AG20443 (cell line): ENCODE results near the gene TTC23.

Source experiments
- DNase-seq: peaks from one replicate; pipeline ENCODE4 v3.0.0; 2012; ENCODE audit warnings: low spot score, mixed read lengths

The TTC23 gene, protein sequence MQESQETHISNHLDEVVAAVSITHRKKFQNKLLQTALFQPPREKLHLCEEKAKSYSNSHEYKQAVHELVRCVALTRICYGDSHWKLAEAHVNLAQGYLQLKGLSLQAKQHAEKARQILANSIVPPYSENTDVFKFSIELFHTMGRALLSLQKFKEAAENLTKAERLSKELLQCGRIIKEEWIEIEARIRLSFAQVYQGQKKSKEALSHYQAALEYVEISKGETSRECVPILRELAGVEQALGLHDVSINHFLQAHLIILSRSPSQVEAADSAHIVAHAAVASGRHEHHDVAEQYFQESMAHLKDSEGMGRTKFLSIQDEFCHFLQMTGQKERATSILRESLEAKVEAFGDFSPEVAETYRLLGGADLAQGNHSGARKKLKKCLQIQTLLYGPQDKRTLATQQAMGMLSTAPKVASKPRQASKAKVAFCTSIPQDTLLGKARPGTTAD

DNA sequence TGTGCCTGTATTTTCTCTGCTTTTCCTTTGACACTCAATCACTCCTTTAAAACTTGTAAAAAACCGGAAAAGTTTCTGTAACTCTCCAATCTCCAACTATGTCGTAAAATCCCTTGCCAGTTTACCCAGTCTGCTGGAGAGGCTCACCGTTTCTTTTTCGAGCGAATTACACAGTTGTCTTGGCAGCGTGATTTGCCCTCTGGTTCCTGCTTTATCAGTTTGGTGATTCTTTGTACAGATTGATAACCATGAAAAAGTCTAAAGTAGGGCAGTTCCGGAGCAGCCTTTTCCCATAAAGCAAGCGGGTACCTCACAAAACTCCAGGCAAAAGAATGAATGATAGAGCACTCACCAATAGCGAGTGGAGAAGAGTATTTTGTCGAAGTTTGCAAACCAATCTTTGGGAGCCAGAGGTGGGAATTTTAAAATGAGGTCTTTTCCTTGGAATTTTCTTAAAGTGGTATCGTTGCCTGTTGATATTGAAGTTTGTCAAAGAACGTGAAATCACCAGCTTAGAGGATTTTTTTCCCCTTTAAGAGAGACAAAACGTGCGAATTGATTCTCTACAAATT is at the start of gene TTC23:
TSS of gene TTC23 (minus strand) at position 312 of the 572 bp plus-strand sequence. CDS start 20,869 bp downstream, outside the sequence.
- peak; percentile 85 for DNase-seq

DNA sequence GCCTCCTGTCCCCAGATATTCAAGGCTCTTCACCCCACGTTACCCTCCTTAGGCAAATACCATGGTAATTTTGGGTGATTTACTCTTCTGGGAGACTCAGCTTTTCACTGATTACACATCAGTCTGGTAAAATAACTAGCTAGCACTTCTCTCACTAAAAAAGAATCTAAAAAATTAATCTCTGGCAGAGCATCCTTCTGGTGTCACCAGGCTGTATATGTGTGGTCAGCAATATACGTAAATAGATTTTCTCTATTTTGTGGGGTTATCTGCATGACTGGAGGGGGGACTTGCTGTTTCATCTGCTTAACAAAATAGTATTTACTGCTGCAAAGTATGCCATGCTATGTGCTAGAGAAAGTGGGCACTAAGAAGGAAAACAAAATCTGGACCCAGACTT is 47.0 kb upstream of the TTC23 start:
- DNase-seq, result peak; percentile 10

DNA sequence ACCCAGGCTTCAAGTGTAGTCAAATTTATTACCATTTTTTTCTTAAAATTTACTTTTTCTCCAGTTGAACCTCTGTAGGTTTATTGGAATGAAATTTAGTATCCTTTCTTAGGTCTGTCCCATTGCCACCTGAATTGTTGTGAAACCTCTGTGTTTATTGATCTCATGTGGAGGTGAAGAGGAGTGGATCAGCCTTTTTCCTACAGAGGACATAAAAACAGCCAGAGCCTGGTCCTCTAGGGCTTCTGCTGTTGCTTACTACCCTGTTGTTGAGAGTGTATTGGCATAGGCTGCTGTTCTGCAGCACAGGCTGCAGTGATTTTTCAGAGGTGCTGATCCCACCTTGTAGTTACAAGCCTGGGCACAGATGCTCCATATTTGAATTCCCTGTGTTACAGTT is 46.5 kb upstream of the TTC23 start:
- no peak for DNase-seq

DNA sequence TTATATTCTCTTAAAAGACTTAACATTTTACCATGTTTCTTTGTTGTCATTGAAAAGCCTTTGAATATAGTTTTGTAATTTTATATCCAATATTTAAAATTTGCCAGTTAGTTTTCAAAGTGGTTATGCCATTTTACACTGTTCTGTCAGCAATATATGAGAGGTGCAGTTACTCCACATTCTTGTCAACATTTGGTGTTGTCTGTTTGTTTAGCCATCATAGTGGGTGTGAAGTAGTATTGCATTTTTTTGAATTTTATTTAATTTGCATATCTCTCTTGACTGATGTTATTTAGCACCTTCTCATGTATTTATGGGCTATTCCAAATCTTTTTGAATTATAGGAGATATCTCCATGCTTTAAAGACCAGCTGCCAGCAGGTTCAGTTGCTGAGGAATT is 42.3 kb upstream of the TTC23 start:
- no peak for DNase-seq

DNA sequence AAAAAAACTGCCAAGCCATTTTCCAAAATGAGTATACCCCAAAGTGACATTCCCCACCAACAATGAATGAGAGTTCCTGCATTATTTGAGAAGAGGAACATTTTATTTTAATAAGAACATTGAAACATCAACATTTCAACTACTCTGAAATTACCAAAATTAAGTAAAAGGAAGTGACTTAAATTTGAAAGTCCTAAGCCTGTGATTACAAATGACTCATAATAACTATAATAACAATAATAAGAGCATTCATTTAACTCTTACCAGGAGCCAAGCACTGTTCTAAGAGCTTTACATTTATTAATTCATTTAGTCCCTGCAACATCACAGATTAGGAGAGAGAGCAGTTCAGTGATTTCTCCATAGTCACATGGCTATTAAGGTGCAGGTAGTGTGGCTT is 34.3 kb upstream of the TTC23 start:
- no peak for DNase-seq

DNA sequence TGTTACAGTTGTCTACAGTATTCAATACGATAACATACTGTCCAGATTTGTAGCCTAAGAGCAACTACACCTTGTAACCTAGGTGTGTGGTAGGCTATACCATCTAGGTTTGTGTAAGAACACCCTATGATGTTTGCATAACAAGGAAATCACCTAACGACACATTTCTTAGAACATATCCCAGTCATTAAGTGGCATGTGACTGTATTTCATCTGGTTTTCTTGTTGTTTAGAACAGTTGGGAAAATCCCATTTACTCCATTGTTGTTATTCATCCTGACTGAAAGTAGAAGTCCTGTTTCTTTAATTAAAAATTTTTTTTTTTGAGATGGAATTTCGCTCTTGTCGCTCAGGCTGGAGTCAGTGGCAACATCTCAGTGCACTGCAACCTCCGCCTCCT is 33.2 kb upstream of the TTC23 start:
- no peak for DNase-seq

DNA sequence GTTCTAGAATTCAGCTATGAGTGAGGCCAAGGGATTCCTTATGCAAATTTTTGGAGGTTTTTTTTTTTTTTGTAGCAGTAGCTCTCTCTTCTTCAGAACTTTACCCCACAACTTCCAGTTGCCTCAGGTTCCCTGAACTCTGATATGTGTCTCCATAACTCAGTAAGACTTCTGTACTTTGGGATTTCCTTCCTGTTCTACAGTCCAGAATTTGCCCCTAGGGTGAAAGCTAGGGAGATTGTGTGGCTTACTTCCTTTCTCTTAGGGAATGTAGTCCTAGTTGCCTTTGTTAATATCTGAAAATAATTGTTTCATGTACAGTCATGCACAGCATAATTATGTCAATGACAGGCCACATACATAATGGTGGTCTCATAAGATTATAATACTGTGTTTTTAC is 32.7 kb upstream of the TTC23 start:
- DNase-seq, result no peak

DNA sequence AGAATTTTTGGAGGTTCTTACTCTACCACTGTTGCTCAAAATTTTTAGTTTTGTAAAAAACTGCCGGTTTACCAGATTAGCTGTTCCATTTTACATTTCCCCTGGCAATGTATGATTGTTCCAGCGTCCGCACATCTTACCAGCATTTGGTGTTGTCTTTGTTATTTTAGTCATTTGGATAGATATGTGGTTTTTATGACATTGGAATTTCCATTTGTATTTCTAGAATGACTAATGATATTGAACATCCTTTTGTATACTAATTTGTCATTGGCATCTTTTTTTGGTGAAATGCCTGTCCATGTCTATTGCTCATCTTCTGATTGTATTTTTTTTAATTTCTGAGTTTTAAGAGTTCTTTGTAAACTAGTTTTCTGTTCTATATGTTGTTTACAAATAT is 30.4 kb upstream of the TTC23 start:
- DNase-seq, result no peak

DNA sequence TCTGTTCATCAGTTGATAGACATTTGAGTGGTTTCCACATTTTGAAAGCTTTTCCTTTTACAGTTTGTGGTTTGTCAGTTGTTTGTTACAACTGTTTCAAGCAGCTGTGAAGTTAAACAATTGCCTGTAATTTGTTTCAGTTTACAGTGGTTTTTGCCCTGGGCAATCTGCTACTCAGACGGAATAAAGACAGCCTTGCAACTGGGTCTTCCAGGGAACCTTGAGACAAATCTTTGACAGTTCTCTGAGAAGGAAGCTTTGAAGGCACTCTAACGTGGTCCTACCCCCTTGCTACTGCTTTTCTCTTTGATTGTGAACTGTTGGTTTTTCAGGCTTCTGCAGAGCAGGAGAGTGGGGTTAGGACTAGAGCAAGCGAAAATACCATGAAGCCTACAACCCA is 29.9 kb upstream of the TTC23 start:
- no peak for DNase-seq

DNA sequence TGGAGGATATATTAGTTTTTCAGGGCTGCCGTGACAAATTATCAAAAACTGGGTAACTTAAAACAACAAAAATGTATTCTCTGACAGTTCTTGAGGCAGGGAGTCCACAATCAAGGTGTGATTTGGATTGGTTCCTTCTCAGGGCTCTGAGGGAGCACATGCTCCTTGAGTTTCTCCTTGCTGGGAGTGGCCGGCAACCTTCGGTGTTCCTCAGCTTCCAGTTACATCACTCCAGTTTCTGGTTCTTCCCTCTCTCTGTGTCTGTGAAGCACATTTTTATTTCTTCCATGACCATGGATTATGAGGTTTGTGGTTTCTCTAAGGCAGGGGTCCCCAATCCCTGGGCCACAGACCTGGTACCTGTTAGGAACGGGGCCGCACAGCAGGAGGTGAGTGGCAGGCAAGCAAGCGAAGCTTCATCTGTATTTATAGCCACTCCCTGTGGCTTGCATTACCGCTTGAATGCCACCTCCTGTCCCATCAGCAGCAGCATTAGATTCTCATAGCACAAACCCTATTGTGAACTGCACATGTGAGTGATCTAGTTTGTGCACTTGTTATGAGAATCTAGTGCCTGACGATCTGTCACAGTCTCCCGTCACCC is 26.2 kb upstream of the TTC23 start:
- no peak for DNase-seq

DNA sequence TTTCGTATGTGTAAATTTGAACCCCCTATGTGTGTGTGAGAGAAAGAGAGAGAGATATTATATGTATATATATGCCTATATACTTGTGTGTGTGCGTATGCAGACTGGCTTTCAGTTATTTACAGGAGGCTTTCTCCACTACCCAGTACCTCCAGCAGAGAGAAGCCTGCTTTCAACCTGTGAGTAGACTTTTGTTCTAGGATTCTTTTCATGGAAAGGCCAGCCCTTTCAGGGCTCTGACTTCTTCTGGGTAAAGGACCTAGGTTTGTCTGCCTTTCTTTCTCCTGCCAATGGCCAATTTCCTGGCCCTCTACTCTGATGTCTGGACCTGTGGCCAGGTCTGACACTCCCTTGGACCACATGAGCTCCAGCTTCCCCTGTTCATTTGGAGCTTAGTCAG is 25.7 kb upstream of the TTC23 start:
- no peak for DNase-seq

DNA sequence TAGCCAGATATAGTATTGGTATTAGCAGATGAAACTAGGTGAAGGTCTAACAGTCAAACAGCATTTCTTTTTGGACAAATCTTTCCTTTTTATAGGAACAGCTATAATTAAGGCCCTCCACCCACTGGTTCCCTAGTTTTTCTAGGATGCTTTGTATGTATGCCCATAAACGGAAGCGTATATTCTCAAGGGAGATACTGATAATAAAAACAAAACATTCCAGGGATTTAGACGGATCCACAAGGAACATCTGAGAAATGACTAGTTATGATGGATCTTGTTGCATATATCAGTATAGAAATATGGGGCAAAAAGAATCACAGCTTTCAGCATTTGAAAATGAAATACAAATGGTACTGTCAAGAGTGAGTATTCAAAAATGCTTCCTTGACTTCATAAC is 24.4 kb upstream of the TTC23 start:
- no peak for DNase-seq

DNA sequence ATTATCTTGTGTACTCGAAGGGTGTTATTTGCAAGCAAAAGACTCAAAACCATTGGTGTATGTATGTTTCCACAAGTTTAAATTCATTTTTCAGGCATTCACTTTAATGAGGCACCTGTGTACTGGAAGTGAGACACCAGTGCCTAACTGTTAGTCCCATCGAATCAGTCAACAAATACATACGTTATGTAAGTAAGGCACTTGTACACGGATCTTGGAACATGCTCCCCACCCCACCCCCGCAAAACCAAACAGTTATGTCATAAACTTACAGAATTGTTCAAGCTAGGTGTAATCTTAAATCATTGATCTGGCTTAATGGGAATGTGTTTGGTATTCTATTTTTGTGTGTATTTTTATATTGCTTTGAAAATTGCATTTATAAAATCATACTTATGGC is 19.1 kb upstream of the TTC23 start:
- DNase-seq, result no peak

DNA sequence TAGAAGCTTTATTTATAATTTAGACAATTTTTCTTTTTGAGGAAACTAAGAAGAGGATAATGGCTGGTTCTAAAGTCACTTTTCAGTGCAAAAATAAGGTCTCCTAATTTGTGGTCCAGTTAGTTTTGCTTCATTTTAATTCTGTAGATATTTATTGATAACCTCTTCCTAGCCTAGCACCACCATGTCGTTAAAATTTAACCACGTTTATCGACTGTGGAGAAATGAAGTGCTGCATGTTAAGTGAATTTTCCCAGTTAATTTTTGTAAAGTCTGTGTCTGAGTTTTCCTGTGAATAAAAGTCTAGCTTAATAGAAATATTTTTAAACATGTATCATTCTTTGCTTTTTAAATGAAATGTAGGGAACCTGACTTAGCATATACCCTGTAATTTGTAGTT is 18.6 kb upstream of the TTC23 start:
- DNase-seq, result no peak

DNA sequence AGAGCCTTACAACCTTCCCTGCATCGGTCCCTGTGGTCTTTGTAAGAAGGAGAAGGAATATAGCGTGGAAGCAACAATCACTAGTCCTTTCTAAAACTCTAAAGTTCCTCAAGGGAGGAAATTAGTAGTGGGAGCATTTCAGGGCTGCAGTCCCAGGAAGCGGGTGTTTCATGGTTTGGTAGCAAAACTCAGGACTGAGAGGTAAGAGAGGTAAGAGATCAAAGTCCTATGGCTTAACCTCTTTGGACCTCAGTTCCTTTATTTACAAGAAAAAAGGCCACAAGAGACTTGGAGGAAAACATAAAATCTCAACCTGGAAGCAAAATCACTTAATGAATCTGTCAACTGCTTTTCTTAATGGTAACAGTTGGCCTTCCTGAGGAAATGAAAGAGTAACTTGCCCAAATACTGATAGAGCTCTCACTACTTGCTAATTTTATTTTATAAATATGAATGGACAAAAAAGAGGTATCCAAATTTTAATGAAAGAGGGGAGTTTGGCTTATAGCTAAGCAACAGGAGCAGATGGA is 16.2 kb upstream of the TTC23 start:
- DNase-seq, result no peak

DNA sequence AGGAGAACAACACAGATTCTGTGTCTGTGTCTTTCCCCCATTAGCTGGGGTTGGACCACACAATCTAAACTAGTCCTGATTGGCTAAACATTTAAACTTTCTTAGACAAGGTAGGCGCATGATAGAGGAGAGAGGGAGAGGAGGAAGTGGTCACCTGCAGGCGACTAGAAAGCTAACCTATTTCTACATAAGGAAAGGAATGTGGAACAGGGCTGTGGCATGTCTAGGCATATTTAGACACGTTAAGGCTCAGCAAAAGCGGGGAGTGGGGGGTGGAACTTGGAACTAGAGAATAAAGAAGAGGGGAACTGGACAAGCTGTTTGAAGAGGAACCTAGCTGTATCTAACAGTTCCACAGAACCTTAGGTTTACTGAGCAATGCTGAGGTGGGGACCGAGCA is 14.7 kb upstream of the TTC23 start:
- DNase-seq, result no peak

DNA sequence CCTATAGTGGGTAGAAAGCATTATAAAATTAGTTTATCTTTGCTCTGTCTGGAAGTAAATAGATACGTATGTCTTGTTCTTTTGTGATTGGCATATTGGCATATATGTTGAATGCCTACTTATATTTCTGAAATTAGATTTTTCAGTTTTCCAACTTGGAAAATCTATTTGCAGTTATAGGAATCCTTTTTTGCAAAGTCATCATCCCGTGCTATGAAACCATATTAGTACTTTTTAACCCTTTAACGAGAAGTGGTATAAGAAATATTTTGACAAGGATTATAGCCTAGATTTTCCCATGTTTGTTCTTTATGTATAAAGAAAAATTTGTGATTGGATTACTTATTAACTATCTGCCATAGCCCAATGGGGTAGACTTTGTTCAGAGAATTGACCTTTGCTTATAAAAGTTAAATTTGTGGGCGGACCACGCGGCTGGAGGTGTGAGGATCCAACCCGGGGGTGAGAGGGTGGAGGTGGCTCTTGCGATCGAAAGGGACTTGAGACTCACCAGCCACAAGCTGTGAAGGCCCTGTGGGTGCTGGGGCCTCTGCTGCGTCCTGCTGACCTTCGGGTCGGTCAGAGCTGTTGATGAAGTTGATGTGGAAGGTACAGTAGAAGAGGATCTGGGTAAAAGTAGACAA is 7.8 kb upstream of the TTC23 start:
- no peak for DNase-seq

DNA sequence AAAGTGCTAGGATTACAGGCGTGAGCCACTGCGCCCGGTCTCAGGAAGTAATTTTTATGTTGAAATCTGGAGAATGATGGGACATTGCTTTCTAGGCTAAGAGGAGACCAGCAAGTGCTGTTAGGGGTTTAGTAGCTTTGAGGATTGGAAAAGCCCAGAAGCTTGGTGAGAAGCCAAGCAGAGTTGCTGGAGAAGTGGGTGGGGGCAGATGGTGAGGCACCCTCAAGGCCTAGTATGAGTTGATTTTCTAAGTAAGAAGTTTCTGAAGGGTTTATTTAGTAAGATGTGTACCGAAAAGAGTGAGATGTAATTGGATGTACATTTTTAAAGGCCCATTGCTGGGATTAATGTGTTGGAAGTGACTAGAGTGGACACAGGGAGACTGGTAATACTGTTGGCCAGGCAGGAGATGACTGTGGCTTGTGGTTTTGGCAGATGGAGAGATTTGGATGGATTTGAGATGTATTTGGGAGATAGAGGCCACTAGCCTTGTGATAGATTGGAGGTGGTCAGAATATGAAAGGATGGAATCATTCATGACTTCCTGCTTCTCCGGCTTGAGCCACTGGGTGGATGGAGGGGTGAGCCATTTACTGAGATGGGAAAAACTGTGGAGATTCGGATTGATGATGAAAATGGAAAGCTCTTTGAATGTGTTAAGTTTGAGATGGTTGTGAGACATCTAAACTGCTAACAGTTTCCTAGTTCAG is 4.2 kb upstream of the TTC23 start:
- DNase-seq, result peak; percentile 63

DNA sequence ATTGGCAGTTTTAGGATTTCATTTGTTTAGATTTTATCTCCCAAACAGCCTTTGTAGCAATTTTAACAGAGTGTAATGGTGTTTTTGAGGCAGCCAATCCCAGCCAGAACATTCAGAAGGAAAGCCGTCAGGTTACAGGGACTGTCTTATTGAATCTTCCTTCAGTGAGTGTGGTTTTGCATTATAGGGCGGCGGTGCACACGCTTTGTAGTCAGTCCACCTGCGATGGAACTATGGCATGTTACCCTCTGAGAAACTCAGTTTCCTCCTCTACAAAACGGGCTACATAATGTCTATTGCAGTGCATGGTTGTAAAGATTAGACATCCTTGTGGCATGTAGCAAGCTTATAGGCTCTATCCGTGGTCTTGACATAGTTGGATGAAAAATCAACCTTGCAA is 2.9 kb upstream of the TTC23 start:
- DNase-seq, result no peak

DNA sequence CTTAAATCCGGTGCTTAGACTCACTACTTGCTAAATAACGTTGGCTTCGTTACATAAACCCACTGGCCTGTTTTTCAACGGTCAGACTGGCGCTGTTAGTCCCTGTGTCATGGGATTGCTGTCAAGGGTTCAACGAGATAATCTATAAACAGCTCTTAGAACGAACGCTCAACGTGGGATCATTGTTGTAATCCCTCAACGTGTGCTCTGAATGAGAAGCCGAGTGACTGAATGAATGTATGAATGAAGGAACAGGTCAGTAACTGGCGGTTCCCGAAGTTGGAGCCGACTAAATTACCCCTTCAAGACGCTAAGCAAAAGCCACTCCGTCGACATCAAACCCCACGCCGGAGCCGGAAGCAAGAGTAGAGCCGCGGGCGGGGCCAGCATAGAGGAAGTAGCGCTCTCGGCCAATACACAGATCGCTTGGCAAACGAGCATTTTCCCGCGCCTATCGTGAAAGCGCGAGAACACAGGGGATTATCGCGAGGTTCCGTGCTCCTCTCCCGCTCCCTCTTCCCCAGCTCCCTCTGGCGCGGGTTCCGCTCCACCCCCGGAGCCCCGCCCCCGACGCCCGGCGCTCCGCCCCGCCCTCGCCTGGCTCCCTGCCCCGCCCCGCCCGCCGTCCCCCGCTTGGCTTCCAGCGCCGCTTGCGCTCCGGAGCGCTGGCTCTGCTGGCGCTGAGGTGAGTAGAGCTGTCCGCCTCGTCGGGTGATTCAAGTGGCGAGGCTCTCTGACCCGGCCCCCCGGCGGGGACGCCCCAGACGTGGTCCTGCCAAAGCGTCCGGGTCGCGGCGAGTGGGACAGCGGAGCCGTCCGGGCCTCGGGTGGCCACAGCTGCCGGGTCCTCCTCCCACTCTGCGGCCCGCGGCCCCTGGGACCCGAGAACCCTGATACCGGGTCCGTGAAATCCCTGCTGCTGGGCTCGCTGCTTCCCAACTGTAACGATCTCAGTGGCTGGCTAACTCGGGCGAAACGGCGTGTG is 1.8 kb upstream of the TTC23 start, which contains the start of gene LRRC28:
TSS of gene LRRC28 (plus strand) at position 625 of the 985 bp plus-strand sequence. CDS start 4,477 bp downstream, outside the sequence.
- peak; percentile 98 for DNase-seq

DNA sequence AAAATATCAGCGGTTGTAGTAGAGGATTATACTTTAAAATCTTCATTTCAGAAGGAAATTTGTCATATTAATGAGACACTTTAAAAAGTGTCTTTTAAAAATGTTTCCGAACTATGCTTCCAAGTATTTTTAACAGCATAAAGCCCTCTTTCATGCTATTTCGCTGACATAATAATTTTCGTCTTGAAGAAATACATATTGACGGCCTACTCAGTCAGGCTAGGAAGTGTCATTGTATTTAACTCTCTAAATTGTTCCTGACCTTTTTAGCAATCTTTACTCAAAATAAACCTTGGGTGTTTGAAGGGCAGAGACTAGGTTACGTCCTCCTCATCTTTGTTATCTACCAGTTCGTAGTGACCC is 1.1 kb upstream of the TTC23 start:
- no peak for DNase-seq
